Kidney epithelial cell (primary cell): ENCODE data around the gene TRPM3. TPM values are rescaled to one million over a fixed set of nuclear protein-coding genes. Genes with fewer than 3 reads are reported as not detected.
"Not testable (repeated sequence)": the region's sequence is repeated elsewhere in the genome, so short reads cannot be mapped to it uniquely, and the experiment has no call there.

Experiments
- DNase-seq: peaks from one replicate; pipeline ENCODE4 v3.0.0-alpha.2; 2010; ENCODE audit warnings: low read depth
- H3K27me3 ChIP-seq: 2 replicates; pipeline ENCODE4 v1.6.0; 2011; ENCODE audit warnings: low read length; ENCODE audit not compliant: control insufficient read depth, insufficient read depth
- H3K36me3 ChIP-seq: 2 replicates; pipeline ENCODE4 v1.5.1; 2011; ENCODE audit warnings: low read length; ENCODE audit not compliant: control insufficient read depth, insufficient read depth
- H3K4me3 ChIP-seq: 2 replicates; pipeline ENCODE4 v1.5.1; 2011; ENCODE audit warnings: low read depth, mild to moderate bottlenecking, control low read depth, low read length
- total RNA-seq: library from RNA; depleted of rRNA; stranded (reverse); fragments of >200 nt; gene quantifications from 2 replicates; pipeline ENCODE4 v1.2.3, GENCODE V29; 2015
- TF ChIP-seq, protein P1 (sequence below): IDR thresholded peaks from 2 replicates; pipeline ENCODE4 v1.5.1; 2011; ENCODE audit warnings: mild to moderate bottlenecking, moderate library complexity, low read length, control low read depth, inconsistent platforms; ENCODE audit not compliant: insufficient read depth, poor library complexity, severe bottlenecking

TRPM3 gene
- total RNA-seq, 1 donor from 2014 or later = not detected

DNA sequence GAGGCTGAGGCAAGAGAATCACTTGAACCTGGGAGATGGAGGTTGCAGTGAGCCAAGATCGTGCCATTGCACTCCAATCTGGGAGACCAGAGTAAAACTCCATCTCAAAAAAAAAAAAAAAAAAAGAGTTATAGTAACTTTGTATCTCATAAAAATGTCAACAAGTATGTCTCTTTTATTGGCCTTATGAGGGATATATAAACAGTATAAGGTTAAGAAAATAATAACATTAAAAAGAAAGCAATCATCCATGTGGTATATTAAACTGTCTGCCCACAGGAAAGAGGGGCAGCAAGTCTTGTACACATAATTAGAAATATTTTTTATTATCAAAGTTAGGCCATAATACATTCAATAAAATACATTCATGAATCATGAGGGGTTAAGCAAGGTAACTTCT is 447.6 kb downstream of the TRPM3 start:
- DNase-seq = no peak
- Histone ChIP-seq H3K27me3 (no peaks in the 10 kb centered on the region), H3K4me3 (no peak overlapping the region), H3K36me3 (no peaks in the 10 kb centered on the region)
- TF ChIP-seq, protein P1, sequence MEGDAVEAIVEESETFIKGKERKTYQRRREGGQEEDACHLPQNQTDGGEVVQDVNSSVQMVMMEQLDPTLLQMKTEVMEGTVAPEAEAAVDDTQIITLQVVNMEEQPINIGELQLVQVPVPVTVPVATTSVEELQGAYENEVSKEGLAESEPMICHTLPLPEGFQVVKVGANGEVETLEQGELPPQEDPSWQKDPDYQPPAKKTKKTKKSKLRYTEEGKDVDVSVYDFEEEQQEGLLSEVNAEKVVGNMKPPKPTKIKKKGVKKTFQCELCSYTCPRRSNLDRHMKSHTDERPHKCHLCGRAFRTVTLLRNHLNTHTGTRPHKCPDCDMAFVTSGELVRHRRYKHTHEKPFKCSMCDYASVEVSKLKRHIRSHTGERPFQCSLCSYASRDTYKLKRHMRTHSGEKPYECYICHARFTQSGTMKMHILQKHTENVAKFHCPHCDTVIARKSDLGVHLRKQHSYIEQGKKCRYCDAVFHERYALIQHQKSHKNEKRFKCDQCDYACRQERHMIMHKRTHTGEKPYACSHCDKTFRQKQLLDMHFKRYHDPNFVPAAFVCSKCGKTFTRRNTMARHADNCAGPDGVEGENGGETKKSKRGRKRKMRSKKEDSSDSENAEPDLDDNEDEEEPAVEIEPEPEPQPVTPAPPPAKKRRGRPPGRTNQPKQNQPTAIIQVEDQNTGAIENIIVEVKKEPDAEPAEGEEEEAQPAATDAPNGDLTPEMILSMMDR = no peak

DNA sequence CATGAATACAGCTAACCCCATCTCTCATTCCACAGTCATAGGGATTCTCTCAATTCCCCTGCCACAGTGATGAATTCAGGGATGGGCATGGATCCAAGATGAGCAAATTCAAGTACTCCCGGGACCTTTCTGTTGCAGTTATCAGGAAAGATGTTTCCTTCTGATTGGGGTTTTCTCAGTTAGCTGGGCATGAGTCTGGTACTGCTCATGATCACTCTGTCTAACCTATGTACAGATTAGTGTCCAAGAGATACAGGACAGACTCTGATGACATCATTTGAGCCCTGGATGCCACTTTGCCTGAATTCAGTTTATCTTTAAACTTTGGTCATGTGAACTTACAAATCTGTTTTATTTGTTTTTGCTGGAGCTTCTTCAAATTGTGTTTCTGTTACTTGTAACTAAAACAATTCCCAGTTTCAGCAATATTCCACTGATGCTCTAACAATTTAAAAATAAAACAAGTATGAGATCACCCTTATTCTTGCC is 449.2 kb downstream of the TRPM3 start:
- no peak overlapping the region for H3K4me3 ChIP-seq
- TF ChIP-seq, protein P1 = no peak
- H3K36me3 ChIP-seq = no peaks in the 10 kb centered on the region
- no peaks in the 10 kb centered on the region for H3K27me3 ChIP-seq
- DNase-seq = no peak

DNA sequence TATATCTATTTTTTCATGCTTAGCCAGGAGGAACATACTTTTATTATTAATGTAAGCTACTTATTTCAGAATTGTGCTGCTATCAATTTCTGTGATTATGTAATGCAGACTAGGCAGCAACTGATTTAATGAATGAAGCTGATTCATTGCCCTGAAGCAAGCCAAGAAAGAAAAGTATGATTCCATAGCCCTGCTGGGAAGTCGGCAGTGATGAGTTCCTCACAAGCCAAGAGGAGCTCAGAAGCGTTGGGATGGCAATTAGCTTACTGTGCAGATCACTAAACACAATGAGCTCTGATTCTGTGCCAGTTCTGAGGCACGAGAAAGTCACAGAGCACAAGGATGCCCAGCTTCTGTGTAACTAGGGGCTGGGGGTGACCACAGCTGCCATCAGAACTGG is 452.7 kb downstream of the TRPM3 start:
- Histone ChIP-seq H3K4me3 (no peak overlapping the region), H3K27me3 (no peaks in the 10 kb centered on the region), H3K36me3 (no peaks in the 10 kb centered on the region)
- no peak for DNase-seq
- TF ChIP-seq, protein P1 = no peak

DNA sequence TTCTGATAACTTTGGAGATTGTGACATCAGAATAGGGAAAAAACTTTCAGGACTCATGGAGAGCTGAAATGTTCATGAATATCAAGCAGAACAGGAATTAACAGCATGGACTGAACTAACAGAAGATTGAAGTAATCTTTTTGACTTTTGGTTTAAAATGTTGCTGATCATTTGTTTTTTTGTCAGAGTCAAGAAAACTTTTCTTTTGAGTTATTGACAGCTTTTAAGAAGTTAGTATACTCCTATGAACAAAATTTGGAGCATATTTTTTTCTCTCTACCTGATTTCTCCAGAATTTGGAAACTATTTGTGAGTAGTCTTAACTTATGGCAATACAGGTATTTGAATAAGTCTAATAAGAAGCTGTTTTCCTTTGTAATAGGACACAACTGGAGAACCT is 462.7 kb downstream of the TRPM3 start:
- no peak for DNase-seq
- TF ChIP-seq, protein P1 = no peak
- Histone ChIP-seq H3K4me3 (no peak overlapping the region), H3K36me3 (no peaks in the 10 kb centered on the region), H3K27me3 (no peaks in the 10 kb centered on the region)

DNA sequence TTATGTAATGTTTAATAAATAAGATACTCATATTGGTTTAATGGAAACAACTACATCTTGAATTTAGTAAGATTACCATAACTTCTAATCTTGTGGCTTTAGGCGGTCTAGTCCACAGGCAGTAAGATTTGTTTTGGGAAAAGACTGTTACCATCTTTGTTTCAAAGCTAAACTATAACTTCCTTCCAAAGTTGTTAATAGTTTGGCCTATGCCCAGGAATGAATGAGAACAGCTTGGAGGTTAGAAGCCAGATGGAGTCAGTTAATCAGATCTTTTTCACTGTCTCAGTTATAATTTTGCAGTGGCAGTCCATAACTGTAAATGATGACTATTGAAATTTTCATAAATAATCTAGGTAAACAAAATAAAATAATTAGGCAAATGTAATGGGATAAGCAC is 465.1 kb downstream of the TRPM3 start:
- TF ChIP-seq, protein P1 = no peak
- H3K27me3 ChIP-seq = no peaks in the 10 kb centered on the region
- DNase-seq = no peak
- H3K36me3 ChIP-seq = no peaks in the 10 kb centered on the region
- no peak overlapping the region for H3K4me3 ChIP-seq

DNA sequence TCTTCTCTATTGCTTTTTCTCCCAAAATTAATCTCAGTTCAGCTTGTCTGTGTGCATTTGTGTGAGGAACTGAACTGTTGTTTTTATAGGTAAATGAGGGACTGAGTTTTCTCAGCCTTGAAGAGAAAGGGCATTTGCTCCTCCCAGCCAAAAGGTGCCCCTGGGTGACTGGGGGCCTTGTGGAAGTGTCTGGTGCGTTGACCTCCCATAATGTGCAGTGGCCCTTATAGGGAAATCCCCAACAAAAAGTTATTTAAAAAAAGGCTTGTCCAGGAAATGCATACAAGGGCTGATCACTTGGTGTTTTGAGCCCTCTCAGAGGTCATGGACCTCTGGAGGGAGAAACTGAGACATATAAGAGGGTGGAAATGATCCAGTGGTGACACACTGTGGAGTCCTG is 467.3 kb downstream of the TRPM3 start:
- Histone ChIP-seq H3K4me3 (no peak overlapping the region), H3K36me3 (no peaks in the 10 kb centered on the region), H3K27me3 (no peaks in the 10 kb centered on the region)
- DNase-seq = no peak
- TF ChIP-seq, protein P1 = no peak

DNA sequence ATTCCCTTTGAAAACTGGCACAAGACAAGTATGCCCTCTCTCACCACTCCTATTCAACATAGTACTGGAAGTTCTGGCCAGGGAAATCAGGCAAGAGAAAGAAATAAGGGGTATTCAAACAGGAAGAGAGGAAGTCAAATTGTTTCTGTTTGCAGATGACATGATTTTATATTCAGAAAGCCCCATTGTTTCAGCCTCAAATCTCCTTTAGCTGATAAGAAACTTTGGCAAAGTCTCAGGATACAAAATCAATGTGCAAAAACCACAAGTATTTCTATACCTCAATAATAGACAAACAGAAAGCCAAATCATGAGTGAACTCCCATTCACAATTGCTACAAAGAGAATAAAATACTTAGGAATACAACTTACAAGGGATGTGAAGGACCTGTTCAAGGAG is 476.8 kb downstream of the TRPM3 start:
- not testable (repeated sequence) for H3K36me3 ChIP-seq, H3K27me3 ChIP-seq, DNase-seq, H3K4me3 ChIP-seq
